ENCODE measurements around the gene WDR81.

WDR81 gene

DNA sequence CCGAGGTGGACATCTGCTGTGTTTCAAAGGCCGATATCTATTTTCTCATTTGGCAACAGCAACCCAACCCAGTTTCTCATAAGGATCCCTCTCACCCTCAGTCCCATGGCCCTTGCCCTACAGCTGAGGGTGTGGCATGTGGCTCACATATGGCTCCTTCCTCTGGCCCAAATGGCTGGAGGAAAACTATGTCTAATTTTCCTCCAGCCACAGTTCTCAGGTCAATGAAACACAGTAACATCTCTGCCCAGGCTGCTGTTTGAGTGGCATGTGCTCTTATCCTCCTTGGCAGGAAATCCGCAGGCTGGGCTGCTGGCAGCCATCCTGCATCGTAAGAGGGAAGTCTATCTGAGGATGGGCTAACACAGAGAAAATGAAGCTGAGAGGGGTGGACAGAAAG lies 61.4 kb downstream of the WDR81 start:
- no peak for DNase-seq

DNA sequence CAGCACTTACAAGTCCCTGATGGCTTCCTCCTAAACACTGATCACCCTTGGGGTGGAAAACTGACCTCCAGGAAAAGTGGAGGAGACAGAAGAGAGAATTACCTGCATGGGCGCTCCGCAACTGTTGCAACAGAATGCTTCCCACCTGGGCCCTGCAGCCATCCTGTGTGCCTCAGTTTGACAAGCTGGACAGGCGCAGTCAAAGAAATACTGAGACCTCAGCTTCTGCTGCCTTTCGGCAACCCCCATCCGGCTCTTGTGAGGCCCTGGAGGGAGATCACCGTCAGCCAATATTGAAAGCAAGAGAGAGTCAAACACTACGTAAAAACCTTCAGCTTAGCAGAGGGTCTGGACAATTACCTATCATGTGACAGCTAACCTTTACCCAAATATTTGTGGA lies 62.2 kb downstream of the WDR81 start:
- DNase-seq: no peak

DNA sequence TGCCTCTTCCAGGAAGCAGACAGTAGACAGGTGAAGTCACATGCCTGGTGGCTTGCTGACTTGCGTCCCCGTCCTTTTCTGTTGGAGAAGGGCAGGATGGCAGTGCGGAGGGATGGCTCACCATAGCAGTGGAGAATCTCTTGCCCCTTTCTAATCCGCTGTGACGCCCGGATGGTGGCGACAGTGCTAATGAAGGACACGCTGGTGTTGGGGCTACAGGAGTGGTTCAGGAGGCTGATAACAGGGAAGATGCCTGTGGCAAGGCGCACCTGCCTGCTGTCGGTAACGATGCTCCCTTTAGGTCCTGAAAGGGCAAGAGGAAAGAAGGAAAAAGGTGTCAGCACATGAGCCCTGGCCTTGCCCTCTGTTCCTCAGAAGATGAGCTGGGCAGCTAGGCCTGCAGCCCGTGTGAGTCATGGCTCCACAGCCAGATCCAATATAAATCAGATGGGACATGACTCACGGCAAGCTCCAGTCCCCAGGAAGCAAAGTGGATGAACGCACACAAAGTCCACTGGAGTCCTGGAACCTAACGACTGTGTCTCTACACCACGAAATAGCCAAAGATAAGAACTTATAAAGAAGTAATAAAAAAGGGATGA lies 62.9 kb downstream of the WDR81 start:
- peak; percentile 96 for DNase-seq

Data from EL (cell line).